ENCODE measurements around the gene NUP153.

GRCh38 chr6:17610835-17611234 lies 95.9 kb downstream of the NUP153 start:
- no peak for TF ChIP-seq CTCF (IDR thresholded peaks at IDR 0.05 in 2 of 3, conservative IDR thresholded peaks at IDR 0.05 in 1 of 3; ENCODE audit: control insufficient read depth in 2 of 3, extremely low read depth in 1 of 3, insufficient read depth in 1 of 3, low read depth in 3 of 3, low read length in 3 of 3)
- TF ChIP-seq YBX1 (IDR thresholded peaks at IDR 0.05) = no peak
- no peak for TF ChIP-seq EP300 (IDR thresholded peaks at IDR 0.05; ENCODE audit: borderline replicate concordance in 1 of 2, control insufficient read depth in 1 of 2, low read depth in 2 of 2, low read length in 2 of 2)
- TF ChIP-seq, protein P1, sequence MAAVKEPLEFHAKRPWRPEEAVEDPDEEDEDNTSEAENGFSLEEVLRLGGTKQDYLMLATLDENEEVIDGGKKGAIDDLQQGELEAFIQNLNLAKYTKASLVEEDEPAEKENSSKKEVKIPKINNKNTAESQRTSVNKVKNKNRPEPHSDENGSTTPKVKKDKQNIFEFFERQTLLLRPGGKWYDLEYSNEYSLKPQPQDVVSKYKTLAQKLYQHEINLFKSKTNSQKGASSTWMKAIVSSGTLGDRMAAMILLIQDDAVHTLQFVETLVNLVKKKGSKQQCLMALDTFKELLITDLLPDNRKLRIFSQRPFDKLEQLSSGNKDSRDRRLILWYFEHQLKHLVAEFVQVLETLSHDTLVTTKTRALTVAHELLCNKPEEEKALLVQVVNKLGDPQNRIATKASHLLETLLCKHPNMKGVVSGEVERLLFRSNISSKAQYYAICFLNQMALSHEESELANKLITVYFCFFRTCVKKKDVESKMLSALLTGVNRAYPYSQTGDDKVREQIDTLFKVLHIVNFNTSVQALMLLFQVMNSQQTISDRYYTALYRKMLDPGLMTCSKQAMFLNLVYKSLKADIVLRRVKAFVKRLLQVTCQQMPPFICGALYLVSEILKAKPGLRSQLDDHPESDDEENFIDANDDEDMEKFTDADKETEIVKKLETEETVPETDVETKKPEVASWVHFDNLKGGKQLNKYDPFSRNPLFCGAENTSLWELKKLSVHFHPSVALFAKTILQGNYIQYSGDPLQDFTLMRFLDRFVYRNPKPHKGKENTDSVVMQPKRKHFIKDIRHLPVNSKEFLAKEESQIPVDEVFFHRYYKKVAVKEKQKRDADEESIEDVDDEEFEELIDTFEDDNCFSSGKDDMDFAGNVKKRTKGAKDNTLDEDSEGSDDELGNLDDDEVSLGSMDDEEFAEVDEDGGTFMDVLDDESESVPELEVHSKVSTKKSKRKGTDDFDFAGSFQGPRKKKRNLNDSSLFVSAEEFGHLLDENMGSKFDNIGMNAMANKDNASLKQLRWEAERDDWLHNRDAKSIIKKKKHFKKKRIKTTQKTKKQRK (IDR thresholded peaks at IDR 0.05; ENCODE audit: low read depth, low read length) = no peak
- TF ChIP-seq ZBED1 (IDR thresholded peaks at IDR 0.05; ENCODE audit: borderline replicate concordance) = no peak
- TF ChIP-seq, protein P2, sequence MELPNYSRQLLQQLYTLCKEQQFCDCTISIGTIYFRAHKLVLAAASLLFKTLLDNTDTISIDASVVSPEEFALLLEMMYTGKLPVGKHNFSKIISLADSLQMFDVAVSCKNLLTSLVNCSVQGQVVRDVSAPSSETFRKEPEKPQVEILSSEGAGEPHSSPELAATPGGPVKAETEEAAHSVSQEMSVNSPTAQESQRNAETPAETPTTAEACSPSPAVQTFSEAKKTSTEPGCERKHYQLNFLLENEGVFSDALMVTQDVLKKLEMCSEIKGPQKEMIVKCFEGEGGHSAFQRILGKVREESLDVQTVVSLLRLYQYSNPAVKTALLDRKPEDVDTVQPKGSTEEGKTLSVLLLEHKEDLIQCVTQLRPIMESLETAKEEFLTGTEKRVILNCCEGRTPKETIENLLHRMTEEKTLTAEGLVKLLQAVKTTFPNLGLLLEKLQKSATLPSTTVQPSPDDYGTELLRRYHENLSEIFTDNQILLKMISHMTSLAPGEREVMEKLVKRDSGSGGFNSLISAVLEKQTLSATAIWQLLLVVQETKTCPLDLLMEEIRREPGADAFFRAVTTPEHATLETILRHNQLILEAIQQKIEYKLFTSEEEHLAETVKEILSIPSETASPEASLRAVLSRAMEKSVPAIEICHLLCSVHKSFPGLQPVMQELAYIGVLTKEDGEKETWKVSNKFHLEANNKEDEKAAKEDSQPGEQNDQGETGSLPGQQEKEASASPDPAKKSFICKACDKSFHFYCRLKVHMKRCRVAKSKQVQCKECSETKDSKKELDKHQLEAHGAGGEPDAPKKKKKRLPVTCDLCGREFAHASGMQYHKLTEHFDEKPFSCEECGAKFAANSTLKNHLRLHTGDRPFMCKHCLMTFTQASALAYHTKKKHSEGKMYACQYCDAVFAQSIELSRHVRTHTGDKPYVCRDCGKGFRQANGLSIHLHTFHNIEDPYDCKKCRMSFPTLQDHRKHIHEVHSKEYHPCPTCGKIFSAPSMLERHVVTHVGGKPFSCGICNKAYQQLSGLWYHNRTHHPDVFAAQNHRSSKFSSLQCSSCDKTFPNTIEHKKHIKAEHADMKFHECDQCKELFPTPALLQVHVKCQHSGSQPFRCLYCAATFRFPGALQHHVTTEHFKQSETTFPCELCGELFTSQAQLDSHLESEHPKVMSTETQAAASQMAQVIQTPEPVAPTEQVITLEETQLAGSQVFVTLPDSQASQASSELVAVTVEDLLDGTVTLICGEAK (IDR thresholded peaks at IDR 0.05; ENCODE audit: borderline replicate concordance) = no peak
- TF ChIP-seq, protein P3, sequence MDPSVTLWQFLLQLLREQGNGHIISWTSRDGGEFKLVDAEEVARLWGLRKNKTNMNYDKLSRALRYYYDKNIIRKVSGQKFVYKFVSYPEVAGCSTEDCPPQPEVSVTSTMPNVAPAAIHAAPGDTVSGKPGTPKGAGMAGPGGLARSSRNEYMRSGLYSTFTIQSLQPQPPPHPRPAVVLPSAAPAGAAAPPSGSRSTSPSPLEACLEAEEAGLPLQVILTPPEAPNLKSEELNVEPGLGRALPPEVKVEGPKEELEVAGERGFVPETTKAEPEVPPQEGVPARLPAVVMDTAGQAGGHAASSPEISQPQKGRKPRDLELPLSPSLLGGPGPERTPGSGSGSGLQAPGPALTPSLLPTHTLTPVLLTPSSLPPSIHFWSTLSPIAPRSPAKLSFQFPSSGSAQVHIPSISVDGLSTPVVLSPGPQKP (IDR thresholded peaks at IDR 0.05; ENCODE audit: low read depth, low read length) = no peak
- TF ChIP-seq POLR2AphosphoS2 (IDR thresholded peaks at IDR 0.05; ENCODE audit: low read depth, low read length) = no peak

Measured in GM12878 (cell line).